ENCODE measurements around the gene CASK. TPM values are rescaled to one million over a fixed set of nuclear protein-coding genes. Genes with fewer than 3 reads are reported as not detected.

CASK gene
- 57.0 and 78.3 TPM in 2 replicates for total RNA-seq
- polyA plus RNA-seq: 27.4 and 30.7 TPM in 2 replicates
- polyA plus RNA-seq (2012): 16.8 and 18.5 TPM in 2 replicates
- polyA minus RNA-seq (ENCODE audit: low replicate concordance): 9.8 and 23.4 TPM in 2 replicates

GRCh38 chrX:41923211-41923977 is at the start of gene CASK:
Gene CASK, minus strand, starts transcription at chrX:41923554. Its CDS starts 566 bp downstream, at chrX:41922988.
- H3K4me1 ChIP-seq (ENCODE audit: control insufficient read depth, extremely low read depth, insufficient read depth, low read length): no peaks in the 10 kb centered on the region
- TF ChIP-seq EZH2 (IDR thresholded peaks at IDR 0.05; ENCODE audit: low read length, missing control alignments): no peak
- no peak for TF ChIP-seq CTCF (conservative IDR thresholded peaks at IDR 0.05 in 1 of 2, IDR thresholded peaks at IDR 0.05 in 1 of 2; ENCODE audit: low read depth in 1 of 2, low read length in 2 of 2)
- peak; percentile 86 to 90 for DNase-seq (ENCODE audit: low read depth in 2 of 2)
- peak within 1 kb of the TSS; percentile 86 for H3K4me2 ChIP-seq (ENCODE audit: extremely low read depth, insufficient read depth, low read length)
- peak within 1 kb of the TSS; percentile 70 to 93 (median 74) for H3K4me3 ChIP-seq (replicated peaks in 1 of 4; ENCODE audit: control extremely low read depth in 1 of 4, insufficient read depth in 1 of 4, low read depth in 3 of 4, low read length in 4 of 4)
- no peaks in the 10 kb centered on the region for H4K20me1 ChIP-seq (ENCODE audit: control insufficient read depth, extremely low read depth, insufficient read depth, low read length)
- peak within 1 kb of the TSS; percentile 69 for H3K9ac ChIP-seq (ENCODE audit: insufficient read depth, low read length)
- H3K9me3 ChIP-seq (ENCODE audit: control insufficient read depth, insufficient read depth, low read depth, low read length): no peaks in the 10 kb centered on the region
- peaks cover 26% of the 10 kb centered on the region for H3K79me2 ChIP-seq (ENCODE audit: control insufficient read depth, insufficient read depth, low read length)
- no peaks in the 10 kb centered on the region for H3K27me3 ChIP-seq (ENCODE audit: control insufficient read depth, insufficient read depth, low read length)
- H3K27ac ChIP-seq (ENCODE audit: insufficient read depth, low read length): peak within 1 kb of the TSS; percentile 66
- H2AFZ ChIP-seq (ENCODE audit: low read length): peak within 1 kb of the TSS; percentile 85
- H3K36me3 ChIP-seq (ENCODE audit: control insufficient read depth, insufficient read depth, low read length): no peaks in the 10 kb centered on the region

- TF ChIP-seq CTCF (conservative IDR thresholded peaks at IDR 0.05 in 1 of 2, IDR thresholded peaks at IDR 0.05 in 1 of 2; ENCODE audit: low read depth in 1 of 2, low read length in 2 of 2) (no peak), EZH2 (IDR thresholded peaks at IDR 0.05; ENCODE audit: low read length, missing control alignments) (no peak)
- H3K4me3 ChIP-seq (replicated peaks in 1 of 4; ENCODE audit: control extremely low read depth in 1 of 4, insufficient read depth in 1 of 4, low read depth in 3 of 4, low read length in 4 of 4): no peak overlapping the region
- H2AFZ ChIP-seq (ENCODE audit: low read length): no peak overlapping the region
- H3K27me3 ChIP-seq (ENCODE audit: control insufficient read depth, insufficient read depth, low read length): no peaks in the 10 kb centered on the region
- H3K79me2 ChIP-seq (ENCODE audit: control insufficient read depth, insufficient read depth, low read length): no peaks in the 10 kb centered on the region
- H3K9ac ChIP-seq (ENCODE audit: insufficient read depth, low read length): no peak overlapping the region
- H3K9me3 ChIP-seq (ENCODE audit: control insufficient read depth, insufficient read depth, low read depth, low read length): no peaks in the 10 kb centered on the region
- H3K27ac ChIP-seq (ENCODE audit: insufficient read depth, low read length): no peak overlapping the region
- no peak overlapping the region for H3K4me2 ChIP-seq (ENCODE audit: extremely low read depth, insufficient read depth, low read length)
- H3K36me3 ChIP-seq (ENCODE audit: control insufficient read depth, insufficient read depth, low read length): no peaks in the 10 kb centered on the region
- H3K4me1 ChIP-seq (ENCODE audit: control insufficient read depth, extremely low read depth, insufficient read depth, low read length): no peaks in the 10 kb centered on the region
- no peaks in the 10 kb centered on the region for H4K20me1 ChIP-seq (ENCODE audit: control insufficient read depth, extremely low read depth, insufficient read depth, low read length)
- DNase-seq (ENCODE audit: low read depth in 2 of 2): no peak
Measured at GRCh38 chrX:41971346-41971745, 48.0 kb upstream of the CASK start.

- Histone ChIP-seq H3K36me3 (ENCODE audit: control insufficient read depth, insufficient read depth, low read length) (no peaks in the 10 kb centered on the region), H3K4me3 (replicated peaks in 1 of 4; ENCODE audit: control extremely low read depth in 1 of 4, insufficient read depth in 1 of 4, low read depth in 3 of 4, low read length in 4 of 4) (no peak overlapping the region), H3K79me2 (ENCODE audit: control insufficient read depth, insufficient read depth, low read length) (no peaks in the 10 kb centered on the region), H3K27ac (ENCODE audit: insufficient read depth, low read length) (no peak overlapping the region), H3K9ac (ENCODE audit: insufficient read depth, low read length) (no peak overlapping the region), H2AFZ (ENCODE audit: low read length) (no peak overlapping the region), H3K9me3 (ENCODE audit: control insufficient read depth, insufficient read depth, low read depth, low read length) (no peaks in the 10 kb centered on the region), H3K27me3 (ENCODE audit: control insufficient read depth, insufficient read depth, low read length) (no peaks in the 10 kb centered on the region), H4K20me1 (ENCODE audit: control insufficient read depth, extremely low read depth, insufficient read depth, low read length) (no peaks in the 10 kb centered on the region), H3K4me2 (ENCODE audit: extremely low read depth, insufficient read depth, low read length) (no peak overlapping the region), H3K4me1 (ENCODE audit: control insufficient read depth, extremely low read depth, insufficient read depth, low read length) (no peaks in the 10 kb centered on the region)
- DNase-seq (ENCODE audit: low read depth in 2 of 2): no peak
- TF ChIP-seq CTCF (conservative IDR thresholded peaks at IDR 0.05 in 1 of 2, IDR thresholded peaks at IDR 0.05 in 1 of 2; ENCODE audit: low read depth in 1 of 2, low read length in 2 of 2) (no peak), EZH2 (IDR thresholded peaks at IDR 0.05; ENCODE audit: low read length, missing control alignments) (no peak)
Measured at GRCh38 chrX:41970419-41970818, 47.1 kb upstream of the CASK start.

All from fibroblast of lung (primary cell).